Activated CD4-positive, alpha-beta T cell treated with anti-CD3 and anti-CD28 coated beads, Interleukin-2, Interleukin-4, amounts not matched to agents 100 ng/mL and 50 ng/mL, durations not matched to agents 16 hours and 8 hours (primary cell): Measurements from ENCODE around the gene VCL.
A peak's percentile ranks its signal among the peaks of the same experiment; 100 is the strongest.
"Not testable (repeated sequence)": the region's sequence is repeated elsewhere in the genome, so short reads cannot be mapped to it uniquely, and the experiment has no call there.

ENCODE experiments used
- DNase-seq: peaks from one replicate; pipeline ENCODE4 v3.0.0-alpha.2; 2020; ENCODE audit warnings: low spot score

Gene VCL

DNA sequence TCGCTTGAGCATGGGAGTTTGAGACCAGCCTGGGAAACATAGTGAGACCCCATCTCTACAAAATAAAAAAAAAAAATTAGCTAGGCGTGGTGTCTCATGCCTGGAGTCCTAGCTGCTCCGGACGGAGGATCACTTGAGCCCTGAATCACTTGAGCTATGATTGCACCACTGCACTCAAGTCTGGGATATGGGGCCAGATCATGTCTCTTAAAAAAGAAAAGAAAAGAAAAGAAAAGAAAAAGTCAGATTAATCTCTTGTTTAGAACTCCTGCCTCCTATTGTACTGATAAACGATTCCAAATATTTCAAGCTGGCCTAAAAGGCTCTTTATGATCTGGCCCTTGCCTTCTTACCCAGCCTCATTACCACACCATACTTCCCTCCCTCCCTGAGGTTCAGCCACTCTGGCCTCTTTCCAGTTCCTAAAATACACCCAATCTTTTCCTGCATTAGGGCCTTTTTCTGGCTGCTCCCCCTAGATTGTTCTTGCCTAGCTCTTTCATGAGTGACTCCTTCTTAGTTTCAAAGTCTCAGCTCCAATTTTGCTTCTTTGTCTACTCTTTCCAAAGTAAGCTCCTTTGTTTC lies 41.7 kb downstream of the VCL start:
- DNase-seq: no peak

DNA sequence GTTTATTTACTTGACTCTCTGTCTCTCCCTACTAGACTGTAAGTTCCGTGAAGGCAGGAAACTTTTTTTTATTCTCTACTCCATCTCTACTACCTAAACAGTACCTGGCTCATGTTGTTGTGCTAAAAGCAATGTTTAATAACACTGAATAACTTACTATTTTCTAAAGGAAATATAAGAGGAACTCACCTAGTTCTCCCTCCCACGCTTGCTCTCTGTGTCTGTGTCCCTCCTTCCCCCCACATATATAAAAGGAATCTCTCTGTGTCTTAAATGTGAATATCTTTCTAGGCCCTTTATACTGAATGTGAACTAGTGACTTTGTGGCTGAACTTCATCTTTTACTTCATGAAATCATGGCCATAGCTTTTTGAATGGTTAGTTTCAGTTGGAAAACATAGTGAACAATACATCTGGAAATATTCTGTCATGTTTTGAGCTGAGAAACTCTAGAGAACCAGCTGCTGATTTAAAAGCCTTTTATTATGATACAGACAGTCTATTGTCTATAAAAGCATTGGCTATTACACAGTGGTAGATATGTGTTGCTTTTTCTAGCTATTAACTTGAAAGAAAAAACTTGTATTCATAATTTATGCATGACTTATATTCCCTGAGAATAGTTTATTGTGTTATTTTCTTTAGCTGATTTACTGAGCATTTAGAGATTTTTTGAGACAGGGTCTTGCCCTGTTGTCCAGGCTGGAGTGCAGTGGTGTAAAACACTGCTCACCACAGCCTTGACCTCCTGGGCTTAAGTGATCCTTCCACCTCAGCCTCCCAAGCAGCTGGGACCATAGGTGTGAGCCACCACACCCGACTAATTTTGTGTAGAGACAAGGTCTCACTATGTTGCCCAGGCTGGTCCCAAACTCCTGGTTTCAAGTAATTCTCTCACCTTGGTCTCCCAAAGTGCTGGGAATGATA lies 42.5 kb downstream of the VCL start:
- DNase-seq: no peak

DNA sequence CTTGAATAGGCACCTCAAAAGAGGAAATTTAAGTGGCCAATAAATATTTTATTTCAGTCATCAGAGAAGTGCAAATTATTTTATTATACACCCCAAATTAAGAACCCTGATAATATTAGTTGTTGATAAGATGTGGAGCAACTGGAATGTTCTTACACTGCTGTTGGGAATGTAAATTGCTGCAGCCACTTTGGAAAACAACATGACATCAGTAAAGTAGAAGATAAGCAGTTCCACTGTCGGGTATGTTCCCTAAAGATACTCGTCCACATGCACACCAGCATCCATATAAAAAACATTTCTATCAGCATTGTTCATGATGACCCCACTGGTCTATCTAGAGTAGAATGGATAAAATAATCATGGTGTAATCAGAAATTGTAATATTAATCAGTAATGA lies 46.5 kb downstream of the VCL start:
- no peak for DNase-seq

DNA sequence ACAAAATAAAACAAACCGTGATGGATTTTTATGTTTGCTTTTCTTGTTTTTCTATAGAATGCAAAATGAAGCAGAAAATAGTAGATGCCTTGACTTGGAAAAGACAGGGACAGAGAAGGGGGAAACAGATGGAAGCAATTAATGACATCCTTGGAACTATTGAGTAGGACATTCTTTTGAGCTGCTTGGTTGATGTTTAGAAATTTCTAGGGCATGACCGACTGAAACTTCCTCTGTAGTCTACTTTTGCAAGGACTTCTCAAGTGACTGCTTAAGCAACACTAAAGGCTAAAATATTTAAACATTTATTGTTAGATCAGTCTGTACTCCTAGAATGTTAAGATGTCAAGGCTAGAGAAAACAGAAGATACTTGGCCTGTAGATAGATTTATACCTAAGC lies 49.4 kb downstream of the VCL start:
- no peak for DNase-seq

DNA sequence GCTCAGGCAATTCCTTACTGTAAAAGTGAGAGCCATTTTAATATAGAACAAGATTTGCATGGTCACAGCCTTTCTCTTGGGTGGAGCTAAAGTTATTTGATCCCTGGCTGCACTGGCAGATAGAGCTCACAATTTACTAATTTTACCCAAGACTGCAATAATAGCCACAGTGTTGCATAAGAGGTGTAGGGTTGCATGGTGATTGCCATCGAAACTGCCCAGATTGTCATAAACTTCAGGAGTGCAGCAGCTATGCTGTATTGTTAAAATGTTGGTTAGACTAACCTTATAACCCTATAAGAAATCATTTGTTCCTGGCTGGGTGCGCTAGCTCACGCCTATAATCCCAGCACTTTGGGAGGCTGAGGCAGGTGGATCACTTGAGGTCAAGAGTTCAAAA lies 50.0 kb downstream of the VCL start:
- no peak for DNase-seq

DNA sequence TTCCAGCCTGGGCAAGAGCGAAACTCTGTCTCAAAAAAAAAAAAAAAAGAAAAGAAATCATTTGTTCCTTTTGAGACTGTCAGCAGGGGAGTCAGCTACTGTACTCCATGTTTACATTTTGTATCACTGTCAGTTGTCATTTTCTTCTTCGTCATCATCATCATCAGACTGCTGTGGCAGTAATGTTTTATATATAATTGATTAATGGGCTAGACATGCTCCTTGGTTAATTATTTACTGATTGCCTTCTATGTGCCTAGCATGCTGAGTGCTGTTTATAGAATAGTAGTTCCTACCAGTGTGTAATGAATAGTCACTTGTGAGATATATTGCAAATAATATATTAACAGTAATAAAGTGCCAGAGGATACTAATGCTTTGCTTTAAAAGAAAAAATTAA lies 50.5 kb downstream of the VCL start:
- DNase-seq: no peak

DNA sequence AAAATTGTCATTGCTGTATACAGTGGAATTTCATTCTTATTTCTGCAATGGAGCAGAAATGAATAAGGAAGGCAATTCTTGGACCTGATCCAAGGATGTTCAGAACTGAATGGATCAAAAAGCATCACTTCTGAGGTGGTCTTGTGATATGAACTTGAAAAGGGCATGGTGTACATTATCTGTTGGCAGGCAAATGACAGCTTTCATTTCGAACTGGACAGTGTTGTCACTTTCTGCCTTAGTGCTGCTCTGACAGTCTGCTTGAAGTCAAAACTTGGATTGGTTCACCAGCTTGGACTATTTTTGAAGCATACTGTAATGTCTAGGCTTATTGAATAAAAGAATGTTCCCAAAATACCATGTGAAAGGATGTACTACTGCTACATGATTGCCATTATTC lies 52.0 kb downstream of the VCL start:
- no peak for DNase-seq

DNA sequence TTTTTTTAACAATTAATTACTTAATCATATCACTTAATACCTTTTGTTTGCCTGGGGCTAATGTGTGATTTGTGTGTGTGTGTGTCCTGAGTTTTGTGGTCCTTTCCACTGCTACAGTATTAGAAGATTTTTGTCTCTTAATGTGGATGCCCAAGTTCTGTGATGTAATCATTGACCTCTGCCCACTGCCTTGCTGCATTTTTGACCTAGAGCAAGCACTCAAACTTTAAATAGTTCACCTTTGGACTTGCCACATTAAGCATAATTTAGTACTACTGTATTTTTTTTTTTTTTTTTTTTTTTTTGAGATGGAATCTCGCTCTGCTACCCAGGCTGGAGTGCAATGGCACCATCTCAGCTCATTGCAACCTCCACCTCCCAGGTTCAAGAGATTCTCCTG lies 52.7 kb downstream of the VCL start:
- no peak for DNase-seq

DNA sequence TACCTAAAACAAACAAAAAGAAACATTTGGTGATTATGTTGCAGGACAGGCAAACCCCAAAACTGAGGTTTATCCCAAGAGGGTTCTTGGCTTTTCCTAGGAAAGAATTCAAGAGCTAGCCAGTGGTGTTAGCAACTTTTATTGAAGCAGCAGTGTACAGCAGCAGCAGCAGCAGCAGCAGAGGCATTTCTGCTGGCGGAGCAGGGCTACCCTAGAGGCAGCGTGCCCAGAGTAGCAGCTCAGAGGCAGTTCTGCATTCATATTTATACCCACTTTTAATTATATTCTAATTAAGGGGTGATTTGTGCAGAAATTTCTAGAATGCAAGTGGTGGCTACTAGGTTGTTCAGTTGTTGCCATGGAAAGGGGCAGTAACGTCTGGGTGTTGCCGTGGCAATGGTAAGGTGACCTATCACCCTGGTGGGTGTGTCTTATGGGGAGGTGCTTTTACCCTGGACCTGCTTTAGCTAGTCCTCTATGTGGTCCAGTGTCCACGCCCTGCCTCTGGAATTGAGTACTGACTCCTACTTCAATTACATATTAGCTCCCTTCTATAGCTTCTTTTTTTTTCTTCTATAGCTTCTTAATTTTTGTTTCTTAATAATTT lies 53.9 kb downstream of the VCL start:
- no peak for DNase-seq

DNA sequence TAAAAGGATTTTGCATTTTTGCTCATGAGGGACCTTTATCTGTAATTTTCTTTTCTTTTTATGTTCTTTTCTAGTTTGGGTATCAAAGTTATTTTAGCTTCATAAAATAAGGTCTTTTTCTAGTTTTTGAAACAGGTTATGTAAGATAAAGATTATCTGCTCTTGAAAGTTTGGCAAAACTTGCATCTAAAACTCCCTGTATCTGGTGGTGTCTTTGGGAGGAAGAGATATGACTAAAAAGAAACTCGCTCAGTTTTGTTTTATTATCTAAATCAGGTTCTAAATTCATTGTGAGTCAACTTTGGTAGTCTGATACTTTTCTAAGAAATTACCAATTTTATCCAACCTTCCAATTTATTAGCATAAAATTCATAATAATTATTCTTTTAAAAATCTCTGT lies 55.1 kb downstream of the VCL start:
- no peak for DNase-seq

DNA sequence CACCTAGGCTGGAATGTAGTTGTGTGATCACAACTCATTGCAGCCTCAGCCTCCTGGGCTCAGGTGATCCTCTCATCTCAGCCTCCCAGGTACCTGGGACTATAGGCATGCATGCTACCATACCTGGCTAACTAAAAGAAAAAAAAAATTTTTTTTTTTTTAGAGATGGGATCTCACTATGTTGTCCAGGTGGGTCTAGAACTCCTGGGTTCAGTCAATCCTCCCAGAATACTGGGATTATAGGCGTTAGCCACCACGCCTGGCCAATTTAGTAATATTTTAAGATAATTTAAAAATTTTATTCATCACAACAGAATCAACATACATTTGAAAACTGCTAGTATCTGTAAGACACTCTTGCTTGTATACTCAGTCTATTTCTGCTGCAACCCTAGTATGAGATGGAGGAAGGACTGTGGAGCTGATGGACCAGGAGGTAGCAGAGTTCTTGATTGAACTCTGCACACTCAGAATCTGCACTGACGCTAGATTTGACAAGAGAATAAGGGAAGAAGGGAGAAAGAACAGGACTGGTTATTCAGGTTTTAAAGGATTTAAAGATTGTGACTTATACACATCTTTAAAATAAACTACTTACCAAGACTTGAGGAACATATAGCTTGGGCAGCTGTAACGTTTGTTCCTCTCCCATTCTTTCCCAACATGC lies 57.6 kb downstream of the VCL start:
- DNase-seq: no peak

DNA sequence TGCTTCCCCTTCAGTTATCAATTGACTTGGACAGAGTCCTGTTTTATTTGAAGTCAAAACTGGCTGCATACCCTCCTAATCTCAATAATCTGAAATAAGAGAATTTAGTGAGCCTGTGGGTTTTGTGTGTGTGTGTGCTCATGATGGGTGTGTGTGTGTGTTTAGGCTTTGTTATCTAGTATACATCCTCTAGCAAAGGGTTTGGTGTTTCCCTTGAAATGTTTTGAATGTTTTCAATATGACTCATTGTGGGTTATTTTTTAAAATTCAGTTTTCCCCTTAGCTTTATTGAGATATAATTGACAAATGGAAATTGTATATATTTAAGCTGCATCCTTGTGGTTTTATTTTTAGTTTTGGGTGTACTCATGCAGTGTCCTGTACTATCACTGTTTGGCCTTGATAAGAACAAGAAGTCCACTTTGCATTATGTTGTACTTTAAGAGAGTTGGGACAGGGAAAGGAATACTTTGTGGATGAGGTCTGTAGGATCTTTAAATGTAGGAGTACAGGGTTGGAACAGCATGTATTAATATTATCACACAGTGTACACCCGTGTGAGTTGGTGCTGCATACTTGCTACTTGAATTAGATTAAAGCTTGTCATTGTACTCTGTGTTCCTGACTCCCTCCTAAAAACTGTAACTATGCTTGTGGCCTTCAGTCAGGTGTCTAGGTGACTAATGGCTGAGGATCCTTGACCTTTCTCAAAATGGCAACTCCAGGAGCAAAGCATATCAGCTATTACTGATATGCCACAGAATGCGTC lies 58.3 kb downstream of the VCL start:
- DNase-seq: peak; percentile 80

DNA sequence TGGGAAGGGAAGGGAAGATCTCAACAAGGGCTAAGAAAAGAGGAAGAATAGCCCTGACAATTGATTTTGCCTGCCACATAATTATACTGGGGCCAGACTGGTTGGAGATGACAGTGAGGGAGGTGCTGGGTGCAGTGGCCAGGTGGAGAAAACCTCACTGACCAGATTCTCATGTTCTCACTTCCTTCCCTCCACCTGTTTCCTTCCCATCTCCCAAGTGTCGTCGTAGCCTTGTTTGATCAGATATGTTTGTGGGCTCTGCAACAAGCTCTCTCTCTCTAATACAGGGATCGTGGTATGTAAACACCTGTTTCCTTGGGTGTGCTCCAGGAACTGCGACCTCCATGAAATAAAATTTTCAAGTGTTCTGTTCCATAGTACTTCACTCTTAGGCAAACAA lies 60.2 kb downstream of the VCL start:
- no peak for DNase-seq

DNA sequence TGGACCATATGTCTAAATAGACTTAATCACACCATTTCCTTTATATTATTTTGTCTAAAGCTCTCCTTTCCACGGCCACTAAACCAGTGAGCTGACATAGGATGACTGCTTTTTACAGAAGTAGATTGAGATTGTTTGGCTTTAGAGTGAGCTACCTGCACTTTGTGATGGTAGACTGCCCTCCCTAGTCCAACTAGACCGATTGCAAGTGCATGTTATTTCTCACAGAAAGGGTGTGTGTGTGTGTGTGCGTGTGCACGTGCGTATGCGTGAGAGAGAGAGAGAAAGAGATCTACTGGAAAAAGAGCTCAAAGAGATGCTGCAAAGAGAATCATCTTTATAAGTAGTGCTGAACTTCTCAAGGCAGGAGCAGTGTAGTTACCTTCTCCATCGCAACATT lies 60.7 kb downstream of the VCL start:
- no peak for DNase-seq

DNA sequence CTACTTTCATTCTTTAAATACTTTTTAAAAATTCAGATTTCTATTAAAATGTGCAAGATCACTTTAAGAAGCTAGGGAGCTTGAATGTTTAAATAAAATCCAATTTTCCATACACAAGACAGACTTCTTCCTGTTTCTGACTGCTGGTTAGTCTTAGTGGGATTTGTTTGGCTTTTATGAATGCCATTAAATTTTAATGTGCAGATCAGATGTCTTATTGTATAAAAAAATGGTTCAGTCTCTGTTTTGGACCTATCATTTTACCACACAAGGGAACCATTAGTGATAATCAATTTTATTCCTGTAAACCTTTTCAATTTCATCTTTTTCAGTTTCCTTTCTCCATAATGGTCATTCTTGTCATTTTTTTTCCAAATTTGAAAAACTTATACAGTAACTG lies 63.2 kb downstream of the VCL start:
- DNase-seq: no peak

DNA sequence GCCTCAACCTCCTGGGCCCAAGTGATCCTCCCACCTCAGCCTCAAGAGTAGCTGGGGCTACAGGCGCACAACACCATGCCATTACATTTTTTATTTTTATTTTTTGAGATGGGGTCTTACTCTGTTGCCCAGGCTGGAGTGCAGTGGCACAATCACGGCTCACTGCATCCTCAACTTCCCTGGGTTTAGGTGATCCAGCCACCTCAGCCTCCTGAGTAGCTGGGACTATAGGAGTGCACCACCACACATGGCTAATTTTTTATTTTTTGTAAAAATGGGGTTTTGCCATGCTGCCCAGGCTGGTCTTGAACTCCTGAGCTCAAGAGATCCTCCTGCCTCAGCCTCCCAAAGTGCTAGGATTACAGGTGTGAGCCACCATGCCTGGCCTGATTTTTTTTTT lies 64.1 kb downstream of the VCL start:
- DNase-seq: not testable (repeated sequence)

DNA sequence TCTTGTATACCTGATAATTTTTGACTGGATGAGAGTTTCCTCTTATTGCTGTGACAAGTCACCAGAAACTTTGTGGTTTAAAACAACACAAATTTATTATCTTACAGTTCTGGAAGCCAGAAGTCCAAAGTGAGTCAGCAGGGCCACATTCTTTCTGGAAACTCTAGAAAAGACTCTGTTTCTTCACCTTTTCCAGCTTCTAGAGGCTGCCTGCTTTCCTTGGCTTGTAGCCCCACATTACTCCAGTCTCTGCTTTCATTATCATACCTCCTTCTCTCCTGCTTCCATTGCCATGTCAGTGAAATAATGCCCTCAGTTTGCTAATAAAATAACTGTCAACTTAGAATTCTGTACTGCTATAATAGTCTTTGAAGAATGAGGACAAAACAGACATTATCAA lies 65.3 kb downstream of the VCL start:
- no peak for DNase-seq

DNA sequence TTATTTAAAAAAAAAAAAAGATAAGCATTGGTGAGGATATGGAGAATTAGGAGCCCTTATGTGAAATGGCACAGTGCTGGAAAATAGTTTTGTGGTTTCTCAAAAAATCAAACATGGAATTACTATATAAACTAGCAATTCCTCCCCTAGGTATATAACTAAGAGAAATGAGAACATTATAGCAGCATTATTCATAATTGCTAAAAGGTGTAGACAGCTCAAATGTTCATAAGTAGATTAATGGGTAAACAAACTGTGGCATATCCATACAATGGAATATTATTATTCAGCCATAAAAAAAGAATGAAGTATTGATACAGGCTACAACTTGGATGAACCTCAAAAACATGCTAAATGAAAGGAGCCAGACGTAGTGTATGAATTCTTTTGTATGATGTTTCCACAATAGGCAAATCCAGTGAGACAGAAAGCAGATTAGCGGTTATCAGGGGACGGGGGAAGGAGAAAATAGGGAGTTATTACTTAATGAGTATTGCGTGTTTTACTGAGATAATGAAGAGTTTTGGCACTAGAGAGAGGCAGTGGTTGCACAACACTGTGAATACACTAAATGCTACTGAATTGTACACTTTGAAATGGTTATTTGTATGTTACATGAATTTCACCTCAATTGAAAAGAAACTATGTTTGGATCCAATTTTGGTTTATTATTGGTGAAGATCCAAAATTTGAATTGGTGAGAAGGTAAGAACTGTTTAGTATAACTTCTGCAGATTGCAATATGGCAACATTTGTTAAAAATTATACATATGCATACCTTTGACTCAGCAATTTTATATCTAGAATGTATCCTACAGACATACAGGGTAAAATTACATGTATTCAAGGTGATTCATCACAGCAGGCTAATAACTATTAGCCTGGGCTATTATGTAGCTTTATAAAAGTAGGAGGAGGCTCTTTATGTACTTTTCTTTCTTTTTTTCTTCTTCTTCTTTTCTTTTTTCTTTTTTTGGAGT lies 69.7 kb downstream of the VCL start:
- DNase-seq: no peak

DNA sequence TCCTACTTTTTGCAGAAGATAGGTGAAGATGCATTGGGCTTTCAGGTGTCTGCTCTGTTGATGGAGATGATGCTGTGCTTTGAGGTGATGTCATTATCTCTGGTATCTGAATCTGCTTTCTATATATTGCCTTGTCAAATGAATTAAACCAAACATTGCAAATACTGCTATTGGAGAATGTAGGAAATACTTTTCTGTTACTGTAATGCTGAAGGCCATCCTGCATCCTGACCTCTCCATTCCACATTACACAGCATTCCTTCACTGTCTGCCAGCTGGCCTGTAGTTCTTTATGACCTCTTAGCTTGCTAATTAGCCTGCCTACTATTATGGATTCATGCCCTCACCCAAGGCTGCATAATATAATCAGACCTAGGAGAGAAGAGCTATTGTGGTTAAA lies 73.2 kb downstream of the VCL start:
- DNase-seq: no peak

DNA sequence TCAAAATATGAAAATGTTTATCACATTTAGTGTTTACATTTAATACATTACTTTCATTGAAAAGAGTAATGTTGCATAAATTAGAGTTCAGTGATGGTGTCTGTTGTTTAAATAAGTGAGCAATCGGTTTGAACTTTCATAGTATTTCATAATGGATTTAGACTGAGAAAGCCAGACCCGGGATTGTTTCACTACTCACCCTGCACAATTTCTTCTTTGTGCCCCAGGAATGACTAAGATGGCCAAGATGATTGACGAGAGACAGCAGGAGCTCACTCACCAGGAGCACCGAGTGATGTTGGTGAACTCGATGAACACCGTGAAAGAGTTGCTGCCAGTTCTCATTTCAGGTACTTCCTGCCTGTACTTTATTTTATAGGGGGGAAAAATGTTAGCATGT lies 74.6 kb downstream of the VCL start:
- DNase-seq: no peak

DNA sequence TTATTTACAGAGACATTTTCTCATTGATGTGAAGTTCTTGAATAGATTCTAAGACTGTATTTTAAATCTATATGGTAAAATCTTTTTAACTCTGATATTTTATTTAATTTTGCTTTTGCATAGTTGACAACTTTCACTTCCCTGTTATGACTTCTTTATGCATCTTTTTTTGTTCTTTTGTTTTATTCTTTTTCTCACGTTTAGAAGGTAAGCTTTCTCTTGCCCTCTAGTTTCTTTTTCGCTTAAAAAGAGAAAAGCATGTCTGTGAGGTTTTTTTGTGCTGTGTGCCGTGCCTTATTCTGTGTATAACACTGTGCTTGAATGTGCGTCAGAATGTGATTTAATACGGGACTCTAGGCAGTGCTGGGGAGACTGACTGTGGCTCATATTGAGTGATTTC lies 78.0 kb downstream of the VCL start:
- DNase-seq: no peak
